T-helper 9 cell (primary cell): ENCODE measurements around the gene SUMO3.

Source experiments
- DNase-seq: peaks from one replicate; pipeline ENCODE4 v3.0.0-alpha.2; 2020

The SUMO3 gene

DNA sequence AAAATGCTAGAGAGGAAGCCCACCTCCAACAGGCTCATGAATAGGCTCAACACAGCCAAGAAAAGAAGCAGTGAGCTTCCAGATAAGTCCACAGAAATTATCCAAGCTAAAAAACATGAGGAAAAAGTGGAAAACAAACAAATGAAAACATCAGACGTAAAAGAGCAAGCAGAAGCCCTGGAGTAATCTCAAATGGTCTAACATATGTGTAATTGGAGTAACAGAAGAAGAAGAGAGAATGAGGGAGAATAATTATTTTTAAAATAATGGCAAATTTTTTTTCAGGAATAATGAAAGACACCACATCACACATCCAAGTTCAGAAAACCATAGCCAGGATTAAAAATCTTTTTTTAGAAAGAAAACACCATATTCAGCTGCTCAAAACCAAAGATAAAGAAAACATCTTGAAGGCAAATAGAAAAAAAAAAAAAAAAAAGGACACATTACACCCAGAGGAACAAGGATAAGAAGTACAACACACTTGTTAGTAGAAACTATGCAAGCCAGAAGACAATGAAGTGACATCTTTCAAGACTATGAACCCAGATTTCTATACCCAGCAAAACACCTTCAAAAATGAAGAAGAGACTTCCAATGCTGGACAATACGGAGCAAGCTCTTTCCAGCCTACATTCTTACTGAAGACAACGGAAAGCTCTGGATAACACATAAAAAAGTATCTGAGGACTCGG, 10.6 kb upstream of the SUMO3 start:
- no peak for DNase-seq

DNA sequence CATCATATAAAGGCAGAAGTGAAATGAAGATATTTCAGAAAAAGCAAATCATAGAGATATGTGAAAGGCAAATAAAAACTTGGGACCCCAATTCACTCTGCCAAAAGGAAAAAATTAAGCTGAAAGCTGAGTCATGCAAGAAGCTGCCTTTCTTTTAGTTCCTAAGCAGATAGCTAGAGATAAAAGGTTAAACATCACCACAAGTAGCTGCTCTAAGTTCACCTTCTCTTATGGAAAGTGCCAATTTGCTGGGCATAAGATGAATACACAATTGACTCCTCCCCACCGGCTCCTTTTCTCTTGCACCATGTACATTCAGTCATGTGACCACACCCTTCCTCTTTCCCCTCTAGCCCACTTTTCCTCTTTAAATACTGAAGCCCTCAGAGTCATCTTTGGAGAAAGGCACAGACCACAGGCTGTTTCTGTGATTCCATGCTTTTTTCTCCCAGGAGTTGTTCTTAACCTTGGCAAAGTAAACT, 5.4 kb upstream of the SUMO3 start:
- no peak for DNase-seq

DNA sequence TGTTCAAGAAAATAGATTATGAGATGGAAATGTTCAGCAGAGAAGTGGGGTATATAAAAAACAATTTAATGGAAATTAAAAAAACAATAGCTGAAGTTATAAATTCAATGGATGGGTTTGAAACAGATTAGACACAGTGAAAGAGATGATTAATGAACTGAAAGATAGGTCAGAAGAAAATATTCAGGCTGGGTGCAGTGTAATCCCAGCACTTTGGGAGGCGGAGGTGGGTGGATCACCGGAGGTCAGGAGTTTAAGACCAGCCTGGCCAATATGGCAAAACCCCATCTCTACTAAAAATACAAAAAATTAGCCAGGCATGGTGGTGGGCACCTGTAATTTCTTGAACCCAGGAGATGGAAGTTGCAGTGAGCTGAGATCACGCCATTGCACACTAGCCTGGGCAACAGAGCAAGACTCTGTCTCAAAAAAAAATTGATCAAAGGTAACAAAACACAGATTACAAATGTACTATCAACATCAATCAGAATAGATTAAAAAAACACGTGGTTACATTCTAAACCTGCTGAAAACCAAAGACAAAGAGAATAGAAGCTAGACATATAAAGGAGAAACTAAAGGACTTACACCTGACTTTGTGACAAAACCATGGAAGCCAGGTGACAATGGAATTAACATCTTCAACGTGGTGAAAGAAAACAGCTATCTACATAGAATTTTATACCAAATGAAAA, 4.8 kb upstream of the SUMO3 start:
- no peak for DNase-seq

DNA sequence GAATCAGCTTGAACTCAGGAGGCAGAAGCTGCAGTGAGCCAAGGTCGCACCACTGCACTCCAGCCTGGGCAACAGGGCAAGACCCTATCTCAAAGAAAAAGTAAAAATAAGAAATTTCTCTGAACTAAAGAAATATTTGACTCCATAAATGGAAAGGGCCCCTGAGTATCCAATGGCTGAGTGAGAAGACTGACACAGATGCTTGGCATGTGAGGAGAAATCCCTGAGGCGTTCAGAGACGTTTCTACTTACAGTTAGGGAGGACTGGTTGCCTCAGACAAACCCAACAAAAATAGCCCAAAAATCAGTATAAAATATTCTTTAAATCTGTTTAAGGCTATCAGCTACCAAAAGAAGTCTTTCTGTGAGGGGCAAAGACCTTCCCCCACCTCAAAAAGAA, 3.0 kb upstream of the SUMO3 start:
- DNase-seq: no peak

DNA sequence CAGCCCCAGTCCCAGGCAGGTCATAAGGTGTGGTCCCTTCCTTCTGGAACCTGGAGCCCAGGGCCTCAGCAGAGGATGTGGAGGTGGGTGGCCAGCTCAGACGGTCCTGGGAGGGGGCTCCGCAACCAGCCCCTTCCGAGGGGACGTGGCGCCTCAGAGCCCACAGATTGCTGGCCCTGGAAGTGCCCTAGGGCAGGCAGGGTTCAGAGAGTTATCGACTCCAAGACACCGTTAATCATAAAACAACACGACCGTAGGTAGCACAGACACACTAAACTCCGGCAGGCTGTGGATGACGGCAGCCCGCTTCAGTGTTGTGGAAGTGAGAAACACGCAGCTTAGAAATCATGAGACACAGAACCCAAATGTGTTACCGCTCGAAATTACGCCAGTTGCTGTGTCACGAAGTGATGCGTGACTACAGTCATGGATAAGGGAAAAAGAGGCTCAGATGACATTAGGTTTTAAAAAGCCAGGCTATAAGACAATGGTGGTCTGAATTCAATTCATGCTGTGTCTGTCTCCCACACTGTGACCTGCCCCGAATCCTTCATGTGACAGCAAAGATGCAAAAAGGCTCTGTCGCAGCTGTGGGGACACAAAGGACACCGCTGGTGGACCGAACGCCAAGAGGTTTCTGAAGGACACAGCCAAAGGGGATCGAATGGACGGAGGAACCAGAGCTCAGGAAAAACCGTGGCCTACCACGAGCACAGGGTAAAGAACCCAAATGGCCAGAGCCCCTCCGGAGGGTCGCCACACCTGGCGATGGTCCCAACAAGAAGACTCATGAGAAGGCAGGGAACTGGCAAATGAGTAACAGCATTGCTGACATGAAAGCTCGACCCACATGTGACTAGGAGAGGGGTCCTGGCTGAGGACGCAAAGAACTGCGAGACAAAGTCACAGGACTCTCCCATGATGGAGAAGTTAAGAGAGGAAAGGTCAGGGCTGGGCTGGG, 1.7 kb upstream of the SUMO3 start:
- no peak for DNase-seq

DNA sequence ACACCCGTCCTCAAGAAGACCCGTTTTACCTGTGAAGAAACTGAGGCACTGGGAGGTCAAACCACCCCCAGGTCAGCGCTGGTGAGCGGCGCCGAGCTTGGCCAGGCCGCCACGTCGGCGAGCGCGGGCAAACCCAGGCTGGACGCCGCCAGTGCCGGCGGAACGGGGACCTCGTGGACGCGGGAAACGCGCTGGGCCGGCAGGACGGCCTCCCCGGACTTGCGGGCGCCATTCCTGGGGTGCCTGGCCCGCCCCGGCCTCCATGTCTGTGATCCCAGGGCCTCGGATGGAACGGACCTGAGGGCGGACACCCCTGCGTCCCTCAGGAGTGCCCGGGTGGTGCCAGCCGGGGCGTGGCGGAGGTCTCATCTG, 764 bp upstream of the SUMO3 start:
- no peak for DNase-seq

DNA sequence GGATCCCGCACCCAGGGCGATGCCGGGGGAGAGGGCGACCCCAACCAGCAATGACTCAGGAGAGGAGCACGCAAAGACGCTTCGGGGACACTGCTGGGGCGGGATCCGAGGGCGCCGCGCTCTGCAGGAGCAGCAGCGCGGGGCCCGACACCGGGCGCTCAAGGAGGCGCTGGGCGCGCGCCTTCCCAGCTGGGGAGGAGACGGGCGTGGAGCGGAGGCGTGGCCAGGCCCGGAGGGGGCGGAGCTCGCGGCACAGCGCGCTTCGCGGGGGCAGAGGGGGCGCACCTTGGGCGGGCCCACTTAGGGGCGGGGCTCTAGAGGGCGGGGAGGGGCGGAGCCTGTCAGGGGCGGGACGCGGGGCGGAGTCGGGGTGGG, 369 bp downstream of the SUMO3 start:
- DNase-seq: peak; percentile 91

DNA sequence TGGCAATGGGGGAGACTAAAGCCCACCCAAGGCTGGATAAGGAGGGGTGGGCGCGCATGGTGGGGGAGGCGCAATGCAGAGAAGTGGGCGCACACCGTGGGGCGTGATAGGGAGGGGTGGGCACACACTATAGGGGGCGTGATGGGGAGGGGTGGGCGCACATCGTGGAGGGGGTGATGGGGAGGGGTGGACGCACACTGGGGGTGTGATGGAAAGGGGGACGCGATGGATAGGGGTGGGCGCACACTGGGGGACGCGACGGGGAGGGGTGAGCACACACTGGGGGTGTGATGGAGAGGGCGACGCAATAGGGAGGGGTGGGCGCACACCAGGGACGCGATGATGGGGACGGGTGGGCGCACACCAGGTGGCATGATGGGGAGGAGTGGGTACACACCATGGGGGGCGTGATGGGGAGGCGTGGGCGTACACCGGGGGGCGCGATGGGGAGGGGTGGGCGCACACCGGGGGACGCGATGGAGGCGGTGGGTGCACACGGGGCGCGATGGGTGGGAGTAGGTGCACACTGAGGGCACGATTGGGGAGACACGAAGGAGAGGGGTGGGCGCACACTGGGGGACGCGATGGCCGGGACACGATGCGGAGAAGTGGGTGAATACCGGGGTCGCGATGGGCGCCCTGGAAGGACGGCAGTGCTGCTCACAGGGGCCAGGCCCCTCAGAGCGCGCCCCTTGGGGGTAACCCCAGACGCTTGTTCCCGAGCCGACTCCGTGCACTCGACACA, 929 bp downstream of the SUMO3 start:
- DNase-seq: no peak

DNA sequence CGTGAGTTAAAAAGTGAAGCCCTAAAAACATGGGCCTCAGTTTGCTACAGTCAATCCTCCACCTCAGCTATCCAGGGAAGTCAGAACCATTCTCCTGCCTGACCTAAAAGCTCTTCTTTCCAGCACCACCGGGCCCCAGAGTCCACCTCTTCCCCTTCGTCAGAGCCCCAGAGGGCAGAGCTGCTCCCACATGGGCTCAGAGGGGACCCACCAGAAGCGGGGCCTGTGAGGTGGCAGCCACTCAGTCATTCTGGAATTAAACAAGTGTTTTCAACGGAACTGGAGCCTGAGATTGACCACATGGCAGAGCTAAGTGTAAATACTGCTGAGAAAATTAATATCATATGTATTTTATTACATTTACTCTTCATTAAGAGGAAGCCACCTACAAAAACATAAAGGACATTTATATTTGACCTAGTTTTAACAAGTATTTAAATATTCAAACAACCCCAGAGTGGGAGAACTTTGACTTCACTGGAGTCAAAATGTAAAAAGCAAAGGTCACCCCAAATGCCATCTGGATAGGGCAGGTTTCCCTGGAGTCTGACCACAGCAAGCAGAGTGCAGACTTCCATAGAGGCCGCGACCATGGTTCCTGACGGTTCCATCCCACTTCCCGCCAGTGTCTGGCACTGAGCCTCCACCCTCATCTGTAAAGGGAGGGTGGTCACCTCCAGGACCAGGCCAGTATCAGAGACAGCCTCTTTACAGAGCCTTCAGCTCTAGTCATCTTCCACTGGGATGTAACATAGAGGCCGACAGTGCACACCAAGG, 1.8 kb downstream of the SUMO3 start:
- DNase-seq: no peak

DNA sequence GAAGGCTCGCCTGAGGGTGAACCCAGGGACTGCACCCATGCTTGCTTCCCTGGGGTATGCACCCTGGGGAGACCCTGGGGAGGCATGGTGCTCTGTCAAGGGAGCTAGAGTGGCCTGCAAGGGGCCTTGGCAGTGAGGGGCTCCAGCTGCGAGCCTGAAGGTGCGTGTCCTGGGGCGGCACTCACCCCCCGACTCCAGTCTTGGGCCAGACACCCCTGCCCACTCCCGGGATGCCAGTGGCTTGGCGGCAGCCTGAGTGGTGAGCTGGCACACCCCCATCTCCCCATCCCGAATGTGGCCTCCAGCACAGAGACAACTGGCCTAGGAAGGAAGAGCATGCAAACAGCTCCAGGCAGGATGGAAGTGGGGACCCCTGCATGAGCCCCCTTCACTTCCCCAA, 2.6 kb downstream of the SUMO3 start:
- DNase-seq: no peak

DNA sequence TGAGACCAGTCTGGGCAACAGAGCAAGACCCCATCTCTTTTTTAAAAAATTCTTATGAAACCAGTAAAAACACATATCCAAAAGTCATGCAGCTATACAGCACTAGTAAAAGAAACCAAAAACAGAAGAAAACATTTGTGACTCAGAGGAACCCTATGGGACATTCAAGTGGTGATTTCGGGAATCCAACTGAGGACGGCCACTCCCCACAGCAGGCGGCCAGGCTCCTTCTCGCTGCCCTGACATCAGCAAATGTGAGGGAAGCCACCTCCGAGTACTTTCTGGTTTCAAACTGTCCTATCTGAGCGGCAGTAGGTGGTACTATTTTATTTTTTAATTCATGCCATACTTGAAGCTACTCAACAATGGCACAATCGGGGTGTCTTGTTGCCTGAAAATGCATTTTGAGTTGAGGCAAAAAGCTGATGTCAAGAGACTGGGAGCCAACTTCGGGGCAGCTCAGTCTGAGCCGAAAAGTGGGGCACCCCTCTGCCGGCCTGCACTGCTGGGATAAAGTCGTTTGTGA, 3.3 kb downstream of the SUMO3 start:
- no peak for DNase-seq

DNA sequence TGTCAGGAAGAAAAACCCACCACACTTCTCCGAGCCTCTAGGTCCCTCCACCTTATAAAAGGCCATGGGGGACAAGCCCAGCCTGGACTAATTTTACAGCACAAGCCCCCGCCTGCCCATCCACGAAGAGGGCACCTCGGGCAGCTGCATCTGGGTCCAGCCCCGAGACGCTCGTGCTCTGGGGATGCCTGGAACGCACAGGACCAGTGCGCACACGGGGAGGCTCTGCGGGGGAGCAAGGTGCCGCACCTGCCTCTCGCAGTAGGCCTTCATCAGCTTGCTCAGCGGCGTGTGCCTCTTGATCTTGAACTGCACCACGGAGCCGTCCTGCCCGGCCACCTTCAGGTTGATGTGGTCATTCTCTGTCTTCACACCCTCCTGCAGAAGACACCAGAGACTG, 4.1 kb downstream of the SUMO3 start:
- DNase-seq: no peak

DNA sequence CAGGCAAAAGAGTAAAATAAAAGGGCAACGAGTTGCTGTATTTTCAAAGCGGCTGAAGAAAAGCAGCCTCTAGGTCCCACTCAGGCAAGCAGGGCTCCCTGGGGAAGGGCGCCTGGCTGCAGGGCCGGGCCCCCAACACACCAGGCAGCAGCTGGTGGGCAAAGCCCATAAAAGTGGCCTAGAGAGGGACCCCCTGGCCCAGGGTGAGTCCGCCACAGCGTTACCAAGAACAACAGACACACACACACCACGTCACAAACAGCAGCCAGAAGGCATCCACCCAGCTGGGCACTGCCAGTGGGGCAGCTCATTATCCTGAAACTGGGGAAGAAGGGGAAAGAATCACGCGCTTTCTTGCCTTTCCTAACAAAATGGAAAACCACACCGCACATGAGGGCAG, 4.7 kb downstream of the SUMO3 start:
- no peak for DNase-seq

DNA sequence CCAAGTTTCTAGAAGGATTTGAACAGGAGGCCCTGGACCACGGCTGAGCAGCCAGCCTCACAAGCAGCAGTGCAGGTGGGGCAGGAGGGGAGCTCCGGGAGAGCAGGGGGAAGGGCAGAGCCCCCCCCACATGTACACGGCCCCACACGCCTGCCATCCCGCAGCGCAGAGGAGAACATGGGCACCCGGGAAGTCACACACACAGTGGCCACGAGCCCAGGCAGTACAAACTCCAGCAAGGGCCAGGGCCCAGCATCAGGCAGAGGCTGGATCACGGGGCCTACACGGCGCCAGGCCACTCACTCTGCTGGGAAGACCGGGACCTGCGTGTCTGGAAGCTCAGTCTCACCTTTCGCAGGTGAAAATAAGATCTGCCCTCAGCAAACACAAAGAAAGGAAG, 5.2 kb downstream of the SUMO3 start:
- DNase-seq: no peak

DNA sequence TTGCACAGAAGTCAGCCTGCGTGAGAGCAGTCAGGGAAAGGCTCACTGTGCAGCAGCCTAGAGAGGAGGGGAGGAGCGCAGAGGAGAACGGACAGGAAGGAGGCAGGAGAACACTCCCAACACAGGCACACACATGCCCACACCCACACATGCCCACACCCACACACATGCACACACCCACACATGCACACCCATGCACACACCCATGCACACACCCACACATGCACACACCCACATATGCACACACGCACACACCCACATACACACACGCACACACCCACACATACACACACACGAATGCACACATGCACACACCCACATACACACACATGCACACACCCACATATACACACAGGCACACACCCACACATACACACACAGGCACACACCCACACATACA, 7.1 kb downstream of the SUMO3 start:
- no peak for DNase-seq

DNA sequence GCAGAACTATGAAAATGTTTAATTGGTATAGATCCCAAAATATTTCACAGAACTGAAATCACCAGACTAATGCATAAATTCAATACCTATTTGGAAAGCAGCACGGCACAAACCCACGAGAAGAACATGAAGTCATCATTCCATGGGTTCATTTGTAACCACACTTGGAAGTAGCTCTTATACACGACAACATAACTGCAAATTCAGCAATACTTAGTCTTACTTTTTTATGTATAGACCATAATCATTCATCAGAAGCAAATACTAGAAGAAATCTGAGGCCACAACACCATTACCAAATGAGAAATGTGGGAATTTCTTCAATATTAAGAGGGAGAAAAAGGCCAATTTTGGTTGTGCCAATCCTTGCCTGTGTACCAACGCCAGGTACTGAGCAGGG, 12.0 kb downstream of the SUMO3 start:
- DNase-seq: no peak

DNA sequence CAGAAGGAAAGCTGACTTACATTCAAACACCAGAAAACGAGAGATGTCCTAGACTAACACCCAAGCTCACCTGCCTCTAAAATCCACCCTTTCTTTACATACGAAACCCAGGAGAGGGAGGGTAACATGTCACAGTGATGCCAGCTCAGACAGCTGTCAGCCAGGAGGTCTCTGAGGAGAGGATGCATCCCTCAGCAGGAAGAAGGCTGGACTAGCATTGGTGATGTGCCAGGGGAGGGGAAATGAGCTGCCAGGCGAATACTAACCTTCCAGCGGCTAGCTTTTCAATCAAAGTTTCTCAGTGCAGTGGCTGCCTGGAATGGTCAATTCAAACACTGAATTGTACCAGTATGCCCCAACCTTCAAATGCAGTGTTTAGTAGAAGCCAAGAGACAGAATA, 12.6 kb downstream of the SUMO3 start:
- no peak for DNase-seq

DNA sequence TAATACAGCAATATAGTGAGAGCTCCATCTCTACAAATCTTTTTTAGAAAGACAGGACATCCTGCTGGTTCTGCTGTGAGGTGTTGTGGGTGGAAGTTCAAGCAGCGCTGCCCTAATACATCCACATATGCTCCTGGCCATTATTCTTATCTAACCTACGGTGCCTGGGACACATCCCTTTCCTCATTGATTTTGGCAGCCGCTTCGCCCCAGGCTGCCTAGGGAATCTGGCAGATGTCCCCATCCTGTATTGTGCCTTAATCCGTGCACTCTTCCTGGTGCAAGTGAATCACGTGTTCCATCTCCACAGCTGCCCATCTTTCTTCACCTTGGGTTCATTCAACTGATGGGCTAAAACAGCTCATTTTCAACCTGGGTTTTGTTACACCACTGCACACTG, 13.1 kb downstream of the SUMO3 start:
- no peak for DNase-seq

DNA sequence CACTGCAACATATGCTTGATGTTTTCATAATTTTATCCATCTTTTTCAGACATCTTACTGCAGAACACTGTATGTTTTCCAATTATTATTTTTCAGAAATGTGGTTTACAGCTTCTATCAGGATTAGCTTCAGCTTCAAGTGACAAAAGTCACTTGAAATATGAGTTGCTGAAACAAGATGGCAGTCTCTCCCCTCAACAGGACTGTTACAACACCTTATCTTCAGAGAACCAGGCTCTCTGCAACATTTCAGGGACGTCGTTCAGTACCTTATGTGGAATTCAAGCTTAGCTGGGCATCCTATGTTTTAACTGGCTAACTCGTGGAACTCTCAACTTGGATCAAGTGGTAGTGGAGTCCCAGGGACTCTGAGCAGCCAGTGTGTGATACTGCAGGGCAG, 14.2 kb downstream of the SUMO3 start:
- DNase-seq: no peak

DNA sequence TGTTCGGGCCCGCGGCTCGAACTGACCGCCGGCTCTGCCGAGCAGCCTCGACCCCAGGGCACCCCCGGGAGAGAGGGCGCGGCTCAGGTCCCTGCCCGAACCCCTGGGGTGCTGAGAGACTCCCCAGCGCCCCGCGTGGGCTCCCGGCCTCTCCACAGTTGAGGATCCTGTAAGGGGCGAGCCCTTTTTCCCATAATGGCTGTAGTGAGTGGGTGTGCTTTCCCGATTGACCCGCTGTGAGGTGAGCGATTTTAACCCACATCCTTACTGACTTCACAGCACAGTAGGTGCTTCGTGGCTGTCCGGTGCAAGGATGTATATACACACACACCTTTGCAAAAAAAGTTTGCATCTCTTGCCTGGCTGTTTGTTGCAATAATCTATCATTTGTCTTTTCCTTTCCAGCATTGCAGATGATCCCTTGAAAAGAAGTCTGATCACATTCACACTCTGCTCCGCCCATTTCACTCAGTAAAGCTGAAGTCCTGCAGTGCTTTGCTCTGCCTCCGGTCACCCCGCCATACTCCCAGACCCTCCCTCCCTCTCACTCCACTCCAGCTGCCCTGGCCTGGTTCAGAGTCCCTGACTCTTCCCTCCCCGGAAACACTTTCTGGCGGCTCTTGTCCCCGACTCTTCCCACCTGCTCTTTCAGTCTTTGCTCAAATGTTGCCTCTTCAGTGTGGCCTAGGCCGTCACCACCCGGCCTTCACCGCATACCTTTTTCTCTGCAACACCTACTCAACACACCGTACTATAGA, 15.3 kb downstream of the SUMO3 start:
- DNase-seq: no peak
